IPS-NIHi7 (cell line): ENCODE data around the gene TBC1D25.
"Not testable (repeated sequence)": the region's sequence is repeated elsewhere in the genome, so short reads cannot be mapped to it uniquely, and the experiment has no call there.

Experiments used
- DNase-seq: peaks from one replicate; pipeline ENCODE4 v3.0.0; 2012; ENCODE audit warnings: mixed read lengths; ENCODE audit errors: extremely low spot score

TBC1D25 gene

DNA sequence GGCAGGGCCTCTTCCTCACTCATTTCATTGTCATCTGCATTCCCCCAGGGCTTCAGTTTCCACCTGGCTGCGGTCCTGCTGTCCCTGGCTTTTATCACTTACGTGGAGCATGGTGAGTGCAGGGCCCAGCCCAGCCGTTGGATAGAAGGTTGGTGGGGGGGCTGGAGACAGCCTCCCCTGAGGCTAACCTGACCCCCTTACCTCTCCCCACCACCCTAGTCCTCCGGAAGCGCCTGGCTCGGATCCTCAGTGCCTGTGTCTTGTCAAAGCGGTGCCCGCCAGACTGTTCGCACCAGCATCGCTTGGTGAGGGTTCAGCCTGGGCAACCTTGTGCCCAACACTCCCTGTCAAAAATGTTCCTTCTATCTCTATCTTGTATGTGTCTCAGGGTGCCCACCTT is 23.7 kb upstream of the TBC1D25 start:
- no peak for DNase-seq

DNA sequence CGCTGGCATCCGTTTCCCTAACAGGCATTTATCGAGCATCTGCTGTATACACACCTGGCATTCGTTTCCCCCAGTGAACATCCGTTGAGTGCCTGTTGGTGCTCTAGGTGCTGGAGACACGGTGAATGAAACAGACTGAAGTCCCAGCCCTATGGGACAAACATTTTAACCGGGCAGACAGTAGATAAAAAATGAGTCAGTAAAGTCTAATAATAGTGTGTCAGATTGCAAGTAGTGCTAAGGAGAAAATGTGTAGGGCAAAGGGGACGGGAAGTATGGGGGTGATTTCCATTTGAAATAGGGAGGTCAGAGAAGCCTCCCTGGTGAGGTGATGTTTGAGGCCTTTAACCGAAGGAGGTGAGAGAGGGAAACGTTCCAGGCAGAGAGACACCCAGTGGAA is 23.2 kb upstream of the TBC1D25 start:
- no peak for DNase-seq

GRCh38 chrX:48516987-48517386 is 22.5 kb upstream of the TBC1D25 start:
- no peak for DNase-seq

DNA sequence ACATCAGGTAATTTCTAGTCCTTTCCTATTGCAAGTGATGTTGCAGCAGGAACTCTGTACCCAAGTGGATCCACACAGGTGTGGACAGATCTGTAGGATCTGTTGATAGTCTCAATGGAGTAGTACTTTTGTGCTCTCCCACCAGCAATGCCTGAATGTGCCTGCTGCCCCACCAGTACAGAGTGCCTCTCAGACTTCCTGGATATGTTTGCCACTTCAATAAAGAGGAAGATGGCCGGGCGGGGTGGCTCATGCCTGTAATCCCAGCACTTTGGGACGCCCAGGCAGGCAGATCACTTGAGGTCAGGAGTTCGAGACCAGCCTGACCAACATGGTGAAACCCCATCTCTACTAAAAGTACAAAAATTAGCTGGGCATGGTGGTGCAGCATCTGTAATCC is 20.0 kb upstream of the TBC1D25 start:
- DNase-seq = not testable (repeated sequence)

GRCh38 chrX:48520455-48520854 is 19.1 kb upstream of the TBC1D25 start:
- no peak for DNase-seq

DNA sequence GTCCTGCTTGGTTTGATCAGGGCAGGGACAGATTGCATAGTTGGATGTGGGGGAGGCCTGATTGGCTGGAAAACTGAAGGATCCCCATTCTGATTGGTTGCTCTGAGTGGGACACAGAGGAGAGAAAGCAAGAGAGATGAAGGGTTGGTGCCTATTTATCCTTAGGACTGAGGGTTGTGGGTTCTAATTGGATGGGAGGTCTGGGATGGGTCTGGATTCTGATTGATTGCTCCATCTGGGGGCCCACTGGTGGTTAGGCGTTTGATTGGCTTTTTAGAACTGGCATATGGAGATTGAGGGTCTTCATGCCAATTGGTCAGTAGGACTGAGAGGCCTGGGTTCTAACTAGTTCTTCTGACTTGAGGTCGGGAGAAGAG is 18.6 kb upstream of the TBC1D25 start:
- no peak for DNase-seq

- DNase-seq = peak; percentile 87
These were observed 17.9 kb upstream of the TBC1D25 start, which contains the start of gene EBP for GRCh38 chrX:48521353-48522243. Gene EBP (plus strand): TSS chrX:48521808. CDS start chrX:48523772, 1,964 bp downstream.

DNA sequence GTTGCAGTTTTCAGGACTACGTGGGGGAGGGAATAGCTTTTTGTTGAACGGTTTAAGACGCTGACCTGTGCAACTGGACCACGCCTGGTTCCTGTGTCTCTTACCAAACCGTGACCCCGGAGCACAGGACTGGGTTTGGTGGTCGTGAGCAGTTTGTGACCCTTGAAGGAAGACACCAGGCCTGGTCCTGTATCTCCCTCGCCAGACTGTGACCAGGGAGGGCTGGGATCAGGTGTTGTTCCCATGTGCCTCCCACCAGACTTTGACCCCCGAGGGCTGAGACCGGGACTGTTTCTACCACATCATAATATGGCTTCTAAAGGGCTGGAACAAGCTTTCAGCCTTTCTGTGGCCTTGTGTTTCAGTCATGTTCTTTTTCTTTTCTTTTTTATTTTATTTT is 17.2 kb upstream of the TBC1D25 start:
- DNase-seq = no peak

DNA sequence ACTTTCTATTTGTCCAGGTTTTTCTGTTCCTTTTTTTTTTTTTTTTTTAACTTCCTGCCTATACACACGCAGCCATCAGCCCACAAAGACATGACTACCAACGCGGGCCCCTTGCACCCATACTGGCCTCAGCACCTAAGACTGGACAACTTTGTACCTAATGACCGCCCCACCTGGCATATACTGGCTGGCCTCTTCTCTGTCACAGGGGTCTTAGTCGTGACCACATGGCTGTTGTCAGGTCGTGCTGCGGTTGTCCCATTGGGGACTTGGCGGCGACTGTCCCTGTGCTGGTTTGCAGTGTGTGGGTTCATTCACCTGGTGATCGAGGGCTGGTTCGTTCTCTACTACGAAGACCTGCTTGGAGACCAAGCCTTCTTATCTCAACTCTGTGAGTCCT is 15.8 kb upstream of the TBC1D25 start:
- no peak for DNase-seq

DNA sequence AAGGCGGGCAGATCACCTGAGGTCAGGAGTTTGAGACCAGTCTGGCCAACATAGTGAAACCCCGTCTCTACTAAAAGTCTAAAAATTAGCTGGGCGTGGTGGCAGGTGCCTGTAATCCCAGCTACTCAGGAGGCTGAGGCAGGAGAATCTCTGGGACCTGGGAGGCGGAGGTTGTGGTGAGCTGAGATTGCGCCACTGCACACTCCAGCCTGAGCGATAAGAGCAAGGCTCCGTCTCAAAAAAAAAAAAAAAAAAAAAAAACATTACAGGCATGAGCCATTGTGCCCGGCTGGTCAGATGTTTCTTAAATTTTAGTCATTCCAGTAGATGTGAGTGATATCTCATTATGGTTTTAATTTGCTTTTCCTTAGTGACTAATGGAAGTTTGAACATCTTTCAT is 13.7 kb upstream of the TBC1D25 start:
- not testable (repeated sequence) for DNase-seq

- DNase-seq = no peak
These were observed 8.8 kb upstream of the TBC1D25 start for GRCh38 chrX:48530736-48531135.

DNA sequence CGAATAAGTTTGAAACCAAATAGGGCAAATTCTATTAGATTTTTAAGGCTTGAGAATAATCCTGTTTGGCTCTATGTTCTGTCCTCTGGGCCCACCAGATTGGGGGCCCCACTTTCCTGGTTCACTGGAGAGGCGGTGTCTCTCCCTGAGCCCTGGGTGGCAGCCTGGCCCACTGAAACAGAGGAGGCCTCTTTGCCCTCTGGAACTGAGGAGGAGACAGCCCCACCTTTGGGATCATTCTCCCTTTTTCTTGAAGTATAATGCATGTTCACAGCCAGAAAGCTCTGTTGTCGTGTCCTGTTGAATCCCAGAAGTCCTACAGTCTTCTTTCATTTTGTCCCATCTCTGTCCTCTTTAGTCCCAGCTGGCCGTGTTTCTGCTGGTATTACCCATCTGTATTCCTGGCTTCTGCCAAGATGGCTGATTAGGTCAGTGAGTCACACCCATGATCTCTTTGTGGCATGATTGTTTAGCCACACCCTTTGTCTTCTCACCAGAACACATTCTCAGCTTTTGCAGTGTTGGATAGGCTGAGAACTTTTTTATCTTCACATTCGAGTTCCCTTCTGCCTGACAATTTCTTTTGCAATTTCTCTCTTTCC is 8.1 kb upstream of the TBC1D25 start:
- DNase-seq = no peak

DNA sequence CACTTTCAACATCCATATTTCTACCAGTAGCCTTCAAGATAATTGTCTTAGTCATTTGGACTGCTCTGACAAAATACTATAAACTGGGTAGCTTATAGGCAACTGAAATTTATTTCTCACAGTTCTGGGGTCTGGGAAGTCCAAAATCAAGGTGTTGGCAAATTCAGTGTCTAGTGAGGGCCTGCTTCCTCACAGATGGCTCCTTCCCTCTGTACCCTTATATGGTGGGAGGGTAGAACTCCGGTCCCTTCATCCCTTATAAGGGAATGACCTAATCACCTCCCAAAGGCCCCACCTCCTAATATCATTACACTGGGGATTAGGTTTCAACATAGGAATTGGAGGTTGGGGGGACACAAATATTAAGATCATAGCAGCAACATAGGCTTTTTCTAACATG is 7.4 kb upstream of the TBC1D25 start:
- DNase-seq = no peak

DNA sequence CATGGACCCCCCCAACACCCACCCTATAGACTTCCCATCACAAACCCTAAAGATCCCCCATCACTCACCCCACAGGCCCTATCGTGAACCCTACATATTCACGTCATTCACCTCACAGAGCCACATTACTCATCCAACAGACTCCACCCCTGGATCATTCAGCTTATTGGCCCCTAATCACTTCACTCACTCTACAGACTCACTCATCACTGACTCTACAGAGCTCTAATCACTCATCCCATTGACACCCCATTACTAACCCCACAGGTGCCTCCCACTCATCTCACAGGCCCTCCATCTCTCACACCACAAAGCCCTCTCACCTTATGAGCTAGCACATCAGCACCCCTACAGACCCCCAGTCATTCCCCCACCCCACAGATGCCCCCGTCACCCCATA is 6.3 kb upstream of the TBC1D25 start:
- no peak for DNase-seq

DNA sequence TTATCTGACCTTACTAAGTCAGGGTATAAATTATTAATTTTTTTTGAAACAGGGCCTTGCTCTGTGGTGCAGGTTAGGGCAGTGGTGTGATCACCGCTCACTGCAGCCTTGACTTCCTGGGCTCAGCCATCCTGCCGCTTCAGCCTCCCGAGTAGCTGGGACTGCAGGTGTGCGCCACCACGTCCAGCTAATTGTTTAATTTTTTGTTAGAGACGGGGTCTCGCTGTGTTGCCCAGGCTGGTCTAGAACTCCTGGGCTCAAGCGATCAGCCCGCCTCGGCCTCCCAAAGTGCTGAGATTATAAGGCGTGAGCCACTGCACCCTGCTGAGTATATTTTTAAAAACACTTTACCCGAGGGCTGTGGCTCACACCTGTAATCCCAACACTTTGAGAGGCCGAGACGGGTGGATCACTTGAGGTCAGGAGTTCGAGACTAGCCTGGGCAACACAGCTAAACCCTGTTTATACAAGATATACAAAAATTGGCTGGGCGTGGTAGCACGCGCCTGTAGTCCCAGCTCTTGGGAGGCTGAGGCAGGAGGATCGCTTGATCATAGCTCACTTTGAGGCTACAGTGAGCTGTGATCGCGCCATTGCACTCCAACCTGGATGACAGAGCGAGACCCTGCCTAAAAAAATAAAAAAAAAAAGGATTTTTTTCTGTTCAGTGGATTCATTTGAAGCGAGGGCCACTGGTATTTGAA is 721 bp upstream of the TBC1D25 start:
- no peak for DNase-seq

DNA sequence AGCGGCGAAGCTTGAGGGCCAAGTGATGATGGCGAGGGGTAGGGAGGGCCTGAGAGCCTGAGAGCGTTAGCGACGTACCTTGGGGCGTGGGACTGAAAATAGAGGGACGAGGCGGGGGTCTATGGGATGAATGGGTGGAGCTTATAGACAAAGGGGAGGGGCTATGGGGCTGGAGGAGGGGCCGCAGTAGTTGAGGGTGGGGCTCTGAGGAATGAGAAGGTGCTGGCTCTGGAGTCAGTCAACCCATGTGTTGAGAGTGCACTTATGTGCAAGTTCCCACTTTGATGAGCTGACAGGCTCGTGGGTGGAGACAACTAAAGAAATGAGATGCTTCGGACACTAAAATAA is 488 bp downstream of the TBC1D25 start:
- DNase-seq = peak; percentile 67

- no peak for DNase-seq
These were observed 966 bp downstream of the TBC1D25 start for GRCh38 chrX:48540480-48540879.

DNA sequence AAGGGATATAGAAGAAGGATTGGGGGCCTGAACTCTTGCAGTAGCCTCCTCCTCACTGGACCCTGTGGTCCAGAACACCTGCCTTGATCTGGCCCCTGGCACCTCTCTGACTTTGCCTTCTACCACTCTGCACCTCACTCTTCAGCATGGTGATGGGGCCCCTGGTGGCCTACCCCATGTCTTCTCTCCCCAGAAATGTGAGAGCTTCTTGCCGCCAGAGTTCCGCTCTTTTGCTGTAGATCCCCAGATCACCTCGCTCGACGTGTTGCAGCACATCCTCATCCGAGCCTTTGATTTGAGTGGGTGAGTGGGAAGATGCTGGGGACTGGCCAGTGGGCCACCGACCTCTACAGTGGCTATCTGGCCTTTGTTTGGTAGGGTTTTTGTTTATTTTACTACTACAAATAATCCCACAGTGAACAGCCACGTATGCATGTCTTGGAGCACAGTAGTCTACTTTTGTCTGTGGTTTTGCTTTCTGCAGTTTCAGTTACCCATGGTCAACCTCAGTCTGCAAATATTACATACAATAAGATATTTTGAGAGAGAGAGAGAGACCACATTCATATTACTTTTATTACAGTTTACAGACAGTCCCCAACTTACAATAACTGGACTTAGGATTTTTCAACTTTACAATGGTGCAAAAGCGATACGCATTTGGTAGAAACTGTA is 1.8 kb downstream of the TBC1D25 start:
- DNase-seq = no peak

GRCh38 chrX:48548871-48549270 is 9.4 kb downstream of the TBC1D25 start:
- no peak for DNase-seq

- DNase-seq = not testable (repeated sequence)
These were observed 16.3 kb downstream of the TBC1D25 start for GRCh38 chrX:48555731-48556325.

GRCh38 chrX:48558271-48558670 is 18.8 kb downstream of the TBC1D25 start:
- no peak for DNase-seq

GRCh38 chrX:48559636-48560035 is 20.1 kb downstream of the TBC1D25 start:
- no peak for DNase-seq
